GM21423 (cell line): ENCODE results near the gene AHDC1.
"Not testable (repeated sequence)": the region's sequence is repeated elsewhere in the genome, so short reads cannot be mapped to it uniquely, and the experiment has no call there.

Experiments used
- ATAC-seq: cut with Tn5 transposase; IDR thresholded peaks from one replicate; pipeline ENCODE4 v1.9.1; 2021; ENCODE audit warnings: mild to moderate bottlenecking, moderate library complexity; ENCODE audit not compliant: unreplicated experiment

Gene AHDC1

DNA sequence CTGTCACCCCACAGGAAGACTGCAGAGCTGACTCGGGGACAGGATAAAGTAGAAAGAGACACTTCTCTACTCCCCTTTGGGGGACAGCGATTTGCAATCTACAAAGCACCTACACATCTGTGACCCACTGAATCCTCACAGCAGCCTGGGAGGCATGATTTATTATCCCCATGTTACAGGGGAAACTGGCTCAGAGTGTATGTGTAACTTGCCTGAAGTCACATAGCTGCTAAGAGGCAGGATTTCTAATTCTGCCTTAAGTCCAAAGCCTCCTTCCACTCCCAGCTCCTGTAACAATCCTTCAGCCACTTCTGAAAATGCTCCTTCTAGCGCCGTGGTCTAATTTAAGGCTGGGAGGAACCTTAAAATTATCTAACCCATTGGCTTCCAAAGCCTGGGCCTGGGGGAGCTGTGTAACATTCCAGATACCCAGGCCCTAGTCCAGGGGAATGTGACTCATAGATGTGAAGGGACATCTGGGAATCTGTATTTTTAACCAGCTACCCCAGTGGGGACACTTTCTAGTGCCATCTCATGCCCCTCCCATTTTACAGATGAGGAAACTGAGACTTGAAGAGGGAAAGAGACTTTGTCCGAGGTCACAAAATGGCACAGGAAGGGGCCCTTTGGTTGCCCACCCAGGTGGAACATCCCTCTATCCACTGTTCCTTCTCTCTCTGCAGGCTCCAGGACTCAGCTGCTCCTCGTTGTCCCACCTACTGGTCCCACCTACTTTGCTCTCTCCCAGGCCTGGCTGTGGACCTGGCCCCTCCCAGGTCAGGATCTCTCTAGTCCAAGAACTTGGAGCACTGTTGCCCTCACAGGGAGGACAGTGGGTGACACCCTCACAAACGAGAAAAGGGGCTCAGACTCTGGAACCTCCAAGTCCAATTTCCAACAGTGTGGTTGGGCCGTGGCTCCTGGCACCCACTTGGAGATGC lies 48.9 kb downstream of the AHDC1 start:
- no peak for ATAC-seq

DNA sequence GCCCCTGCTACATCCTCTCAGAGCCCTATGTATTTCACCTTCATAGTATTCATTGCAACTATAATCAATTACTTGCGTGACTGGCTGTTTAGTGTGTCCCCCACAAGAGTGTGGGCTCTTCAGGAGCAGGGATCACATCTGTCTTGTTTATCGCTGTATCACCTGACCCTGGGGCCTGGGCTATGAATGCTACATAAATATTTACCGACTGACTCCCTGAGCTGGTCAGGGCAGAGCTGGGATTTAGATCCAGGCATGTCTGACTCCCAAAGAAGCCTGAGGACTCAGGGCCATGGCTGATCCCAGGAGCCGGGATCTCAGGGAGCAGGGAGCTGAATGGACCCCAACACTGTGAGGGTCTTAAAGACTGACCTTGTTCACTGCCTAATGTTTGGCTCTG lies 49.7 kb downstream of the AHDC1 start:
- ATAC-seq: no peak

DNA sequence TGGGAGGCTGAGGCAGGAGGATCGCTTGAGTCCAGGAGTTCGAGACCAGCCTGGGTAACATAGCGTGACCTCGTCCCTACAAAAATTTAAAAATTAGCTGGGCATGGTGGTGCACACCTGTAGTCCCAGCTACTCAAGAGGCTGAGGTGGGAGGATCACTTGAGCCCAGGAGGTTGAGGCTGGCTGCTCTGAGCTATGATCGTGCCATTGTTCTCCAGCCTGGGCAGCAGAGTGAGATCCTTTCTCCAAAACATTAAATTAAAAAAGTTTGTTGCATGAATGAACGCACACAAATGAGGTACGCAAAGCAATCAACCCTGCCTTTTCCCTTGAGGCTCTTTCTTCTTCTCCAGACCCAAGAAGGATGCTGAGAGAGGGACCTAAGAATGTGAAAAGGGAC lies 50.1 kb downstream of the AHDC1 start:
- ATAC-seq: not testable (repeated sequence)

DNA sequence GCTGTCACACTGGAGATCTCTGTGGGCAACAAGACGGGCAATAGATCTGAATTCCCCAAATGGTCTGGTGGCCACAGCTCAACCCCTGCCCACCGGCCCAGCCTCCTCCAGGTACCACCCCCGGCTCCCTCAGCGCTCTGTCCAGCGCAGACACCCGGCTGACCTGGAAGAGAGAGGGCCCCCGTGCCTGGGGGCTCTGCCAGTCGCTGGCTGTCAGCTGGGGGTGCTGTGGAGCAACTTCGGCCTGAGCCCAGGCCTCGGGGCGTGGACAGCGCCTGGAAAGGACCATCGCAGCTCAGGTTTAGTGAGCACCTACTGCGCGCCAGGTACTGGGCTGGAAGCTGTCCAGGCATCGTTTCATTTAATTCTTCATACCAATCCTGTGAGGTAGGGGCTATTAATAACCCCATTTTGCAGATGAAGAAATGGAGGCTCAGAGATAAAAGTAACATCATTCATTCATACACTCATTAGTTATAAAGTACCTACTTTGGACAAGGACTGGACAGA lies 51.0 kb downstream of the AHDC1 start:
- no peak for ATAC-seq

DNA sequence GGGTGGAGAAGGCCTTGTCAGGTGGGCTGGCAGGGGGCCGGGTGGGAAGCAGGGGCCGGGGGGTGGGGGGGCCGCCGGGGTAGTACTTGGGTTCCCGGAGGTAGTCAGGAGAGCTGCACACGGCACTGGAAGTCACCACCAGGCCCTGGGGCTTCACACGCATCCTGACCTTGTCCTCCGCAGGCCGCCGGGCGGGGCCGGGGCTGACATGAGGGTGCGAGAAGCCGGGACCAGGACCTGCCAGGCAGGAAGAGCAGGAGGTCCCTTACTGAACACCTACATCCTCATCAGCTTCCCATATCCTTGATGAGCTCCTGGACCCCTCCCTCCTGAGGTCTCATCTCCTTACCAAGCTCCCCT lies 52.0 kb downstream of the AHDC1 start:
- ATAC-seq: no peak

DNA sequence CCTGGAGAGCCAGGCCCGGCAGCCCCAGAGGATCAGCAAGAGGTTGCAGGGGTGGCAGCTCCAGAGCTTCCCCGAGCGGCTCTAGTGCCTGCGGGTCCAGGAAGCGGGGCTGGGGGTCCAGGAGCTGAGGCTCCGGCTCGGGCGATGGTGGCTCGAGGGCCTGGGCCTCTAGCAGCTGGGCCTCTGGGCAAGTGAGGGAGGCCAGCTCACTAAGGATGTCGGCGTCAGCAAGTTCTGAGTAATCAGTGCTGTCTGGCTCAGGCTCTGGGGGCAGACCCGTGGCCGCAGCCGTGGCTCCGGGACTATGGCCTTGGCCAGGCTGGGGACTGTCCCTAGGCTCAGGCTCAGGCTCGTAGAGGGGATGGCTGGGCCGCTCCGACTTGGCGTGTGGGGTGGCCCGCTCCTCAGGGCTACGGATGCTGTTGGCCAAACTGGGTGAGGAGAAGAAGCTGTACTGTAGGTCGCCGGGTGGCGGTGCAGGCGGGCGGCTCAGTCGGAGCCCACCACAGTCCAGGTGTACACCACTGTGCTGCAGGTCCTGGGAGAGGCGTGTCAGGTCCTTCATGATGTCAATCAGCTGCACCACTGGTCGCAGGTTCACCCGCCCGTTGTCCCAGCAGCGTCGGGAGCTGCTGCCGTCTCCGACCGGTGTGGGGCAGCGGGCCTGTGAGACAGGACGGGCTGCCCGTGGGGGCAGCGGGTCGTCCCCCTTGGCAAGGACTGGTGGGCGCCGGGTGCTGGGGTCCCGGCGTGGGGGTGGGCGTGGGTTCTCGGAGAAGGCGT lies 52.6 kb downstream of the AHDC1 start:
- ATAC-seq: no peak

DNA sequence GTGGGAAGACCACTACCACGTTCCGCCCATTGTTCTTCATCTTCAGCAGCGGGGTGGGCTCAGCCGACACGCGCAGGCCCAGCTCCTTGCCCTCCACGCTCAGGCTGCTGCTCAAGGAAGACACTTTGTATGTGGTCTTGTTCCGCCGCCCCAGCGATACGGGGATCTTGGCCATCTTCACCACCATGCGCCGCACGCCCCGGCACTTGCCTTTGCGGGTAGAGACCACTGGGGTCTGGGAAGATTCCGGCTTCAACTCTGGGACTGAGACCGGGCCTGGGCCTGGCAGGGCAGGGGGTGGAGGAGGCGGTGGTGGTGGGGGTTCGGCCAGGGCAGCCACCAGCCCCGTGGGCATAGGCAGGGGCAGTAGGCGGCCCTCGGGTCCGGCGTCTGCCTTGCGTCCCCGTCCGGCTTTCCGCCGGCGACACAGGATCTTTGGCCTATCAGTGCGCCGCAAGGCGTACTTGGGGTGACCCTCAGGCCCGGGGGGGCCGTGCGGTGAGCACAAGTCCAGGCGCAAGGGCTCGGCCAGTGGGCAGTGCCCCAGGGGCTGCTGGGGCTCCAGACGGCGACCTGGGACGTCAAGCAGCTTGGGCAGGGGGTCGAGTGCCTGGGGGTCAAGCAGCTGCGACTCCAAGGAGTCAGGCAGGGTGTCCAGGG lies 53.3 kb downstream of the AHDC1 start:
- ATAC-seq: no peak

DNA sequence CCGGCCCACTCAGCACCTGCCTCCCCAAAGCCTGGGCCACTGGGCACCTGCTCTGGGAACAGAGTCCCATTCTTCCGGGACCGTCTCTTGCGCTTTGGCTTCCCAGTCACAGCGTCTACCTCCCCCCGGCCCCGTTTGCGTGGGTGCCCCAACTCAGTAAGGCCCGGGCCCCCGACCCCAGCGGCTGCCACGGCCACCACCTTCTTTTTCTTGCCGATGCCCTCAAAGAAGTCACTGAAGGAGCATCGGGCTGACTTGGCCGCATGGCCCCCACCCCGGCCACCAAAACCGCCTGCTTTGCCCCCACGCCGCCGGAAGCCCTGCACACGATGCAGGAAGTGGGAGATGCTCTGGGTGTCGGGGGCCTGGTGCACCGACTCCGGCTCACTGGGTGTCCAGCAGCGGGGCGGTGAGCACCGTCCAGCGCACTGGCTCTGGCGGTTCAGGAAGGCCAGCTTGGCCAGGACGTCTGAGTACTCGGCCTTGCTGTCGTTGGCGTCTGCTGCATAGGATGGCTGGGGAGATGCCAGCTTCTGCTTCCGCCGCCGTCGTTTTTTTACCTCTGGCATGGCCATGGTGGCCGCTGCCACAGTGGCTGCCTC lies 54.0 kb downstream of the AHDC1 start:
- no peak for ATAC-seq

DNA sequence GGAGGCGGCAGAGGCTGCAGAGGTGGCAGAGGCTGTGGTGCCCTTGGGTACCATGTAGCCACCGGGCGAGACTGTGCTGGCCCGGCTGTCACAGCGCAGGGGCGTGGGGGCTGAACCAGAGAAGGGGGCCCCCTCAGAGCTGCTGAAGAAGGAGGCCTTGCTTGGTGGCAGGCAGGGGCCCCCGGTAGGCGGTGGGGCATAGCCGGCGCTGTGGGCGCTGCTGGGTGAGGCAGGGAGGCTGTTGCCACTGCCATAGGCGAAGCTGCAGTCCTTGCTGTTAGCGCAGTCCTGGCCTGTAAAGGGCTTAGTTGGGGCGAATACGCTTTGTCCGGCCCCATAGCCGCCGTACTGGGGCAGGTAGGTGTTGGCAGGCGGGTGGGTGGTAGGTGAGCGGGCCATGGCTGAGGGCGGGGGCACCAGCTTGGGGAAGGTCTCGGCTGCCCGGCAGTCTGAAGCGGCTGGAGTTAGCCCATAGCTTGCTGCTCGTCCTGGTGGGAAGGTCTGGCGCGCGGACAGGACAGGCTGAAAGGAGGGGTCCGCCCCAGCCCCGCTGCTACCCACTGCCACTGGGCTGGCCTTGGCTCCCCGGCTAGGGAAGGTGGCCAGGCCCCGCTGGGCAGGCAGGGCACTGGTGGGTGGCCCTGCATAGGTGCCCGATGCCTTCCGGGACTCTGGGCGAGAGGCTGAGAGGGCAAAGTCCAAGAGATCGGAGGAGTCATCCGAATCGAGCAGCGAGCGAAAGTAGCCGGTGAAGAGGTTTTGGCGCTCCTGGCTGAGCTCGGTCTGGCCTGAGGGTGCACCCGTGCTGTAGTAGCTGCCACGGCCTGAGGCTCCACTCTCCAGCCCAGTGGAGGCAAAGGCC lies 54.9 kb downstream of the AHDC1 start:
- ATAC-seq: no peak

DNA sequence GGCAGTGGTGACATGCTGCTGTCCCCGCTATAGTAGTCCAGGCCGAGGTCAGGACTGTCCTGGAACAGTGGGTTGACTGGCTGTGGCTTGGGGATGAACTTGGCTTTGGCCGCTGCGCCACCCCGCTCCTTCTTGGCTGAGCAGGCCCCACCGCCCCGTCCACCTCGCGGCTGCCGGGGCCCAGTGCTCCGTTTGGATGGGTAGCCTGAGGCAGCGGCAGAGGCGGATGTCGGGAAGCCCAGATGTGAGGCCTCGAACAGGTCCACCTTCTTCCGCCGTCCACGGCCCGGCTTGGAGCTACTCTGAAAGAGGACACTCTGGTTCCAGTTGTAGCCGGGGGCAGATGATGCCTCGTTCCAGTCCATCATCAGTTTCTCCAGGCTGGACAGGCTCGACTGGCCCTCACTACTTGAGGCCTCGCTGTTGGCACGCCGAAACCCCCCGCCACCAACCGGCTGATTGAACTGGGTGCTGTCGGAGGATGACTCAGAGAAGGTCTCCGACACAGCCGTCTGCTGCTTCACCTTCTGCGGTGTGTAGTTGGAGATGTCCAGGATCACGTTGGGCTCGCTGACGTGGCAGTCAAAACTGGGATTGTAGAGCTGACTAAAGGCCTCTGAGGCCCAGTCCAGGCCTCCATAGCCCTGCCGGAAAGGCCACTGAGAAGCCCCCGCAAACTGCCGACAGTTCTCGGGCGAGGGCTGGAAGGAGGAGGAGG lies 55.6 kb downstream of the AHDC1 start:
- no peak for ATAC-seq

DNA sequence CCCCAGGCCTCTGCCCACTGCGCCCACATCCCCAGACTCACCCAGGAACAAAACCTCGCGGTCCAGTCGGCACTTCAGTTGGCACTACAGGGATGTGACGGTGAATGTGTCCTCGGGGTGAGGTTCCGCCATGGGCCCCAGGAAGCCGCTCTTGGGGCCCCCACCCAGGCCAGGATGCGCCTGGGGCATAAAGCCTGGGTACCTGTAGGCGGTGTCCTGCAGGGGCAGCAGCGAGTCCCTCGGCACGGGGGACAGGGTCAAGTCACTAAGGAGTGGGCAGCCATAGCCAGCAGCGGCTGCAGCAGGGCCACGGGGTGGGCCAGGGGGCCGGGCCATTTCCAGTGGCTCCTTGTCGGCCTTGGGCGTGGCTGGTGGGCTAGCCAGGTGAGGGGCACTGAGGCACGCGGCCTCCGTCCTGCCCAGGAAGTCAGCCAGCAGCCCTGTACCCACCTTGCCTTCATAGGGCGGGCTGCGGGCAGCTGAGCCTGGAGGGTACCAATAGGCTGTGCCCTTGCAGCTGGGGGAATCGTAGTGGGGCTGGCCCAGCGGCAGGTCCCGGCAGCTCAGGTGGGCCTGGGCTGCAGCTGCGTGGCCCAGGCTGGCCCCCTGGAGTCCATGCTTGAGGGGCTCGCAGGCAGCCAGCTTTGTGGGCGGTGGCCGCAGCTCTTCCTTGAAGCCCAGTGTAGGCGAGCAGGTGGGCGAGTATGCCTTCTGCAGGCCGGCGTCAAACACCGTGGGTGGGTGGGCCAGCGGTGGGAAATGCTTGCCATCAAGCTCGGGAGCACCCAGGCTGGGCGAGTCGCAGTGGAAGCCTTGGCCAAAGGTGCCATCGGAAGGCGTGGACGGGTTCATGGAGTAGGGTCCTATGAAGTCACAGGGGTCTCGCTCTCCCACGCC lies 56.5 kb downstream of the AHDC1 start:
- no peak for ATAC-seq

DNA sequence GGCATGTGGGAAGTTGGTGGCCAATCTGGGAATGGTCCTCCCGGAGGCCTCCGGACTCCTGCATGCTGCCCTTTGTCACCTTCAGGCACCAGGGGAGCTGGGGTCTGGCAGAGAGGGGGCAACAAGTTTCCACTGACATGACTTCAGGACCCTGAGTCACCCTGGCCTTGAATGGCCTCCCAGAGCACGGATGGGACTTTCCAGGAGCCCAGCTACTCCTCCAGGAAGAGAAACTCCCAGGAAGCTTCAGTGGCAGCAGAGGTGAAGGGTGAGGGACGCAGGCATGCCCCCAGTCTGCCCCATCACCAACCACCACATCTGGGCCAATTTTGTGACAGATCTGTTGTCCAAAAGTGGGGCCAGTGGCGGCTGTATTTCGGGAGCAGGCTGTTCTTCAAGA lies 58.1 kb downstream of the AHDC1 start:
- no peak for ATAC-seq

DNA sequence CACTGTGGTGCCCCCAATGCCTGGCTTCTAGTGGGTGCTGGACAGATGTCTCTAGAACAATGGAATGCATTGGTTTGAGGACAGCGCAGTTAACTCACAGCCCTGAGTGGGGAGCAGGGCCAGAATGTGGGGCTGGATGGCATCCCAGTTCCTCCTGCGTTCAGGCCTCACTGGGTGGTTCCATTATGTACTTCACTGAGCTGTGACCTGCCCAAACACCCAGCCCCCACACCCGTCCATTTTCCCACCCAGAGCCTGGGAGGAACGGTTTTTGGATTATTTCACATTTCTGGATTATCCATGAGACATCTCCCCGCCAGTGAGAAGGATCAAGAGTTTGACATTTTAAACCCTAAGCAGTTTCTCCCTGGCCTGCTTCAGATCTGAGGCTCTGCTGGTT lies 58.7 kb downstream of the AHDC1 start:
- no peak for ATAC-seq

DNA sequence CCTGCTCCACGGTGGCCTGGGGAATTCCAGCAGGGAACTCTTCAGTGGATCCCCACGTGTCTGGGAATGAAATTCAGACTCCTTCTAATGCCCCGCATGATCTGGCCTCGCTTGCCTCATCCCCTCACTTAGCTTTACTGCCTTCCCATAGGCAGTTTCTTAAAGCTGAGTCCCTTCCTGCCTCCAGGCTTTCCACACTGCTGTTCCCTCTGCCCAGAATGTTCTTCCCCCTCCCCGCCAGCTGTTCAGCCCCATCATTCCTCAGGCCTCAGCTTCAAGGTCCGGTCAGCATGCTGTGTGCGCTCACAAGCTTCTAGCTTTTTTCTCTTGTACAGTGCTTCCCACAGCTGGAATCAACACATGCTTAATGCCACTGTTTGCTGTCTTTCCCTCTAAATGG lies 59.1 kb downstream of the AHDC1 start:
- no peak for ATAC-seq

DNA sequence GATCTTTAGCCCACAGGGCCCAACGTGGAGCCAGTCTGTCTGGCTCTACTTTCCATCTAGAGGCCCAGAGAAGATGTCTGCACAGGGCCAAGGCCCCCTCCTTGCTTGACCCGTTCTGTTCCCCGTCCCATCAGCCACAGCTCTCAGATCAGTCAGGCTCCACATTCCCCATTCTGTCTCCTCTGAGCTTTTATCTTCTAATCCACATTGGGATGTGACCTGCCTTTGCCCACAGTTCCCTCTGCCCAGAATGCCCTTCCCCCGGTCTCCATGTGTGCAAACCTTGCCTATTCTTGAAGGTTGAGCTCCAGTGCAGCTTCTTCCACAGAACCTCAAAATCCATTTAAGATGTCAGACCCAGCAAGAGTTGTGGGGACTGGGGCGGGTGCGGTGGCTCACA lies 60.7 kb downstream of the AHDC1 start:
- no peak for ATAC-seq

DNA sequence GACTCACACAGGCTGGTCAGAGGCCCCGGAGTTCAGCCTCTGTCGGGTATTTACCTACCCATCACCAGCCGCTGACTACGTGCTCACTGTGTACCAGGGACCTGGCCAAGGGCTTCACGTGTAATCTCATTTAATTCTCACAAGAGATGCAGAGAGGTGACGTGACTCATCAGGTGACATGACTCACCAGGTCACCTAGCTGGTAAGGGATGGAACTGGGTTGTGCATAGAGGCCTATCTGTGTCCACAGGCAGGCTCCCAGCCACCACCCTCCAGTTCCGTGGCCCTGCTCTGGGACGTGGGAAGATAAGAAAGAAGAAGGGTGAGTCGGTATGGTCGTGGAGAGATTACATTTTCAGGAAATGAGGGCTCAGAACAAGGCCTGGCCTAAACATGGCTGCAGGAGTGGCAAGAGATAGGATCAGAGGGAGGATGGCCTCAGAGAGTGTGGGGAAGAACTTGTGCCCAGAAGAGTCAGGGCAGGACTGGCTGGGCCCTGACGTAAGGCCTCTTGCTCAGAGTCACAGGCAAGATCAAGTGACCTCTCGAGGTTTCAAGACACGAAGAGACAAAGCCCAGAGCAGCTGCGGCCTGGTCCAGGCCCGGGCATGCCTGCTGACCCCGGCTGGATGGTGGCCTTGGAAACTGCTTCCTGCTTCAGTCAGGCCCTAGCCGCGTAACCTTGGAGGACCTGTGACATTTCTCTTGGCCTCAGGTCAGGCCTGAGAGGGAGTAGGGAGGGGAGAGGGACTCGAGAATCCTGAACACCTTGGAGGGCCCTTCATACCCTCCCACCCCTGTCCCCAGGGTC lies 61.3 kb downstream of the AHDC1 start:
- no peak for ATAC-seq
